GM23248 (cell line): ENCODE measurements around the gene ZNF521.

Experiments used
- EZH2 ChIP-seq: fragments of 200-600 bp; sonication (generic); IDR thresholded peaks from 2 replicates; pipeline ENCODE4 v1.6.1; 2018; ENCODE audit warnings: antibody characterized with exemption, mild to moderate bottlenecking; ENCODE audit not compliant: insufficient read depth, poor library complexity, severe bottlenecking
- EZH2phosphoT487 ChIP-seq: fragments of 200-600 bp; sonication (generic); IDR thresholded peaks from 2 replicates; pipeline ENCODE4 v1.6.1; 2018; ENCODE audit warnings: antibody characterized with exemption, moderate library complexity, mild to moderate bottlenecking, low read depth; ENCODE audit not compliant: insufficient read depth

- TF ChIP-seq EZH2 (no peak), EZH2phosphoT487 (no peak)
Measured at GRCh38 chr18:25346561-25346960, 5.4 kb downstream of the ZNF521 start.
